CD4-positive, alpha-beta T cell treated with Interleukin-17A for 4 hours (primary cell): ENCODE results near the gene KRTAP22-2.

Experiments
- DNase-seq: peaks from one replicate; pipeline ENCODE4 v3.0.0-alpha.2; 2020; ENCODE audit warnings: mixed read lengths

Gene KRTAP22-2

GRCh38 chr21:30561957-30562356 lies 28.2 kb downstream of the KRTAP22-2 start:
- DNase-seq: no peak

GRCh38 chr21:30561264-30561895 lies 28.8 kb downstream of the KRTAP22-2 start, which contains the start of gene KRTAP19-7:
Gene KRTAP19-7, minus strand, starts transcription at chr21:30561314. Its CDS starts 25 bp downstream, at chr21:30561289.
- no peak for DNase-seq

GRCh38 chr21:30555095-30555494 lies 35.1 kb downstream of the KRTAP22-2 start:
- DNase-seq: no peak

GRCh38 chr21:30552782-30553181 lies 37.4 kb downstream of the KRTAP22-2 start:
- no peak for DNase-seq

GRCh38 chr21:30541764-30542163 lies 48.4 kb downstream of the KRTAP22-2 start, which contains the start of gene KRTAP19-6:
Gene KRTAP19-6, minus strand, starts transcription at chr21:30541864. Its CDS starts 31 bp downstream, at chr21:30541833.
- no peak for DNase-seq
